Sigmoid colon (tissue), 4 donors: ENCODE data around the gene SAMD11.

ENCODE experiments used
- EP300 ChIP-seq, 4 donors: sonication (generic); formaldehyde crosslinking; IDR thresholded peaks; one replicate each; pipeline ENCODE4 v1.6.1; 2017; ENCODE audit warnings: antibody characterized with exemption in 4 of 4
- POLR2AphosphoS5 ChIP-seq, 4 donors: sonication (generic); formaldehyde crosslinking; IDR thresholded peaks; one replicate each; pipeline ENCODE4 v1.6.1; 2017; ENCODE audit warnings: antibody characterized with exemption in 4 of 4
- TF ChIP-seq, protein P1 (sequence below), 4 experiments: fragments of 450-650 bp in 3 of 4; fragments of 200-600 bp in 1 of 4; IDR thresholded peaks; one replicate each; pipeline ENCODE4 v1.5.1; 2016 to 2019; ENCODE audit warnings: antibody characterized with exemption in 4 of 4, mild to moderate bottlenecking in 3 of 4, moderate library complexity in 2 of 4

DNA sequence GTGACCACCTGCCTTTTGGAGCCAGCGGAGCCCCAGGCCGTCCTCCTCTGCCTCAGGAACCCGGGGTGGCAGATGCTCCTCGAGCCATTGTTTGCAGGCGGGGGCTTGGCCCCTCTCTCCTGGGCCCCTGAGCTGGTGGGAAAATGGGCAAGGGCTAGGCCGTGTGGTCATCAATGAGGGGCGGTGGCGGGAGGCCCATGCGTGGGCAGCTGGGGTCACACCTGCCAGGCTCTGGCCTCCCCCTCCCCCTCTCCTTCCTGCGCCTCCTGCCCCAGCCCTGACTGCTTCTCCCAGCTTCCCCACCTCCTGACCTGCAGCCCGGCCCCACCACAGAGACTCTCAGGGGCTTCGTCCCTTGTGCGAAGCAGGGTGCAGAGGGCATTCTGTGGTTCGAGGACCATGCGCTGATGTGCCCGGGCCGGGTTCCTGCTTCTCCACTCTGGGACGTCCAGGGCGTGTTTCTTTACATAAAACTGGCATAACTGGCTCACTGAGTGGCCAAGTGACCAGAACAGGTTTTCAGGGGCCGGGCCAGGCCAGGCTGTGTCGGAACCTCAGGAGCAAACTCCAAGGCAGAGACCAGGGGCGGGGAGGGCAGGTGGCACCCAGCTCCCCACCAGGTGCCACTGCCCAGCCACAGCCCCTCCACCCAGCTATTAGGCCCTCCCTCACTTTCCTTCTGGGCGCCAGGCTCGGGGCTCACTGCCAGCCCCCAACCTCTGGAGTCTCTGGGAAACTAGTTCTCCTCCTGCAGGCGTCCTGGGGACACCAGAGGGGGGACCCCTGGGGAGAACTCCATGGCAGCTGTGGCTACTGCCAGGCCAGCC is 9.3 kb downstream of the SAMD11 start:
- TF ChIP-seq, protein P1, sequence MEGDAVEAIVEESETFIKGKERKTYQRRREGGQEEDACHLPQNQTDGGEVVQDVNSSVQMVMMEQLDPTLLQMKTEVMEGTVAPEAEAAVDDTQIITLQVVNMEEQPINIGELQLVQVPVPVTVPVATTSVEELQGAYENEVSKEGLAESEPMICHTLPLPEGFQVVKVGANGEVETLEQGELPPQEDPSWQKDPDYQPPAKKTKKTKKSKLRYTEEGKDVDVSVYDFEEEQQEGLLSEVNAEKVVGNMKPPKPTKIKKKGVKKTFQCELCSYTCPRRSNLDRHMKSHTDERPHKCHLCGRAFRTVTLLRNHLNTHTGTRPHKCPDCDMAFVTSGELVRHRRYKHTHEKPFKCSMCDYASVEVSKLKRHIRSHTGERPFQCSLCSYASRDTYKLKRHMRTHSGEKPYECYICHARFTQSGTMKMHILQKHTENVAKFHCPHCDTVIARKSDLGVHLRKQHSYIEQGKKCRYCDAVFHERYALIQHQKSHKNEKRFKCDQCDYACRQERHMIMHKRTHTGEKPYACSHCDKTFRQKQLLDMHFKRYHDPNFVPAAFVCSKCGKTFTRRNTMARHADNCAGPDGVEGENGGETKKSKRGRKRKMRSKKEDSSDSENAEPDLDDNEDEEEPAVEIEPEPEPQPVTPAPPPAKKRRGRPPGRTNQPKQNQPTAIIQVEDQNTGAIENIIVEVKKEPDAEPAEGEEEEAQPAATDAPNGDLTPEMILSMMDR (IDR thresholded peaks at IDR 0.05): no peak
- TF ChIP-seq EP300 (IDR thresholded peaks at IDR 0.05) (no peak), POLR2AphosphoS5 (IDR thresholded peaks at IDR 0.05) (no peak)
